Islet precursor cell (in vitro differentiated cells): ENCODE measurements around the gene CRYBB3.

Experiments
- DNase-seq: peaks from one replicate; pipeline ENCODE4 v3.0.0-alpha.2; 2018

CRYBB3 gene

GRCh38 chr22:25199731-25200520 is at the start of gene CRYBB3:
Gene CRYBB3 (plus strand): TSS chr22:25199858. CDS start chr22:25201397, 1,539 bp downstream.
- DNase-seq = no peak

GRCh38 chr22:25153961-25154666 is 45.5 kb upstream of the CRYBB3 start:
- peak; percentile 91 for DNase-seq

- DNase-seq = no peak
Measured at GRCh38 chr22:25154667-25154999, 45.0 kb upstream of the CRYBB3 start.

- DNase-seq = no peak
Measured at GRCh38 chr22:25156736-25157135, 42.9 kb upstream of the CRYBB3 start.

GRCh38 chr22:25159028-25159427 is 40.6 kb upstream of the CRYBB3 start:
- DNase-seq = peak; percentile 81

GRCh38 chr22:25160120-25160996 is 39.3 kb upstream of the CRYBB3 start:
- no peak for DNase-seq

DNA sequence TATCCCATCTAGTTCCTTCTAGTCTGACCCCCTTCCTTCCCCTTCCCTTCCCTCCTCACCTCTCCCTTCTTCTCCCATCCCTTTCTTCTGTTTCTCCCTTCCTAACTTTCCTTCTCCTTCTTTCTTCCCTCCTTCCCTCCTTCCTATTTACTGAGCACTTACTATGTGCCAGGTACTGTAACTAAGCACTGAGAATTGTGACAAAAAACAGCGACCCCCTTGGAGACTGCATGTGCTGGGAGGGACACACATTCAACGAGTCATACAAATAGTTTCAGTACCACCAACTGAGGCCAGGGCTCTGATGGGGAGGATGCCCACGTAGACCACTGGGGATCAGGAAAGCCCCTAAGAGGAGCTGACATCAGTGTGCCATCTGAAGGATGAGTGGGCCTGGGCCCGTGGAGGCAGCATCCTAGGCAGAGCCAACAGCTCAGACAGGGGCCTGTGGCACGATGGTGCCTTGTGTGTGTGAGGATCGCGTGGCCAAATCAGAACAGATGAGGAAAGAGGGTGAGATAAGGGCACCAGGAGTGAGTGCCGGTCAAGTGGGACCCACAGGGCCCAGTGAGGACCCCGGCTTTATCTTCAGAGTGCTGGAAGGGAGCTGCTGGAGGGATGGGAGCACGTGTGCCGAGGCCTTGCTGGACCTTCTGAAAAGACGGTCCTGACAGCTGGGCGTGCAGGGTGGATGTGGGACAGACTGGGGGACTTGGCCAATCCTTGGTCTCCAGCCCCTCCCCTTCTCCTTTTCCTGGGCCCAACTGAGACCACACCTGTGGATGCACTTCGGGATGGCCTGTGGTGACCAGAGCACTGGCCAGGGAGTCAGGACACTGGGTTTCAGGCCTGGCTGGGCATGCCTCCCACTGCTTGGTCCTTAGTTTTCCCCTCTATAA is 38.4 kb upstream of the CRYBB3 start:
- no peak for DNase-seq

DNA sequence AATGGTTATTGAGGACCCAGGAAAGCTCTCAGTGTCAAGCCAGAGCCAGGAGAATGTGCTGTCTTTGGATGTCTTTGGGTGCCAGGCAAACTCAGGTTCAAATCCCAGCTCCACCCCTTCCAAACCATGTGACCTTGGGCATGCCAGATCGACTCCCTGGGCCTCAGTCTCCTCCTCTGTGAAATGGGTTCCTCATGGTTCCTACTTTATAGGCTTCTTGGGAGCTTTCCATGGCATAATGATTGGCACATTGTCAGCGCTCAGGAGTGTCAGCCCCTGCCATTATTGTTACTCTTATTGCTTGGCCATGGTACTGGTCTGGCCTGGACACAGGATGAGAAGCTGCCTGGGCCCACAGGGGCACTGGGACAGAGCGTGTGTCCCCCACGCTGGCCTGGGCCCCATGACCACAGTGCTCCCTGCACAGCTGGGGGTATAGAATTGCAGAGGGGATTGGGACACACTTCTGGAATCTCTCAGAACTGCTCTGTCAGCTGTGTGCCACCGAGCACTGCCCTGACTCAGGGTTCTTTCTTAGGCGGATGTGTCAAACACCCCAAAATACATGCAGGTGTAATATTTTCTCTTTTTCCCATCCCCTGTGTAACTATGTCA is 37.6 kb upstream of the CRYBB3 start:
- no peak for DNase-seq

GRCh38 chr22:25162561-25162960 is 37.1 kb upstream of the CRYBB3 start:
- no peak for DNase-seq

- peak; percentile 54 for DNase-seq
Measured at GRCh38 chr22:25165785-25166184, 33.9 kb upstream of the CRYBB3 start.

- no peak for DNase-seq
Measured at GRCh38 chr22:25166266-25167040, 33.2 kb upstream of the CRYBB3 start.

- no peak for DNase-seq
Measured at GRCh38 chr22:25167082-25167481, 32.6 kb upstream of the CRYBB3 start.

- DNase-seq = peak; percentile 51
Measured at GRCh38 chr22:25167834-25168601, 31.6 kb upstream of the CRYBB3 start.

DNA sequence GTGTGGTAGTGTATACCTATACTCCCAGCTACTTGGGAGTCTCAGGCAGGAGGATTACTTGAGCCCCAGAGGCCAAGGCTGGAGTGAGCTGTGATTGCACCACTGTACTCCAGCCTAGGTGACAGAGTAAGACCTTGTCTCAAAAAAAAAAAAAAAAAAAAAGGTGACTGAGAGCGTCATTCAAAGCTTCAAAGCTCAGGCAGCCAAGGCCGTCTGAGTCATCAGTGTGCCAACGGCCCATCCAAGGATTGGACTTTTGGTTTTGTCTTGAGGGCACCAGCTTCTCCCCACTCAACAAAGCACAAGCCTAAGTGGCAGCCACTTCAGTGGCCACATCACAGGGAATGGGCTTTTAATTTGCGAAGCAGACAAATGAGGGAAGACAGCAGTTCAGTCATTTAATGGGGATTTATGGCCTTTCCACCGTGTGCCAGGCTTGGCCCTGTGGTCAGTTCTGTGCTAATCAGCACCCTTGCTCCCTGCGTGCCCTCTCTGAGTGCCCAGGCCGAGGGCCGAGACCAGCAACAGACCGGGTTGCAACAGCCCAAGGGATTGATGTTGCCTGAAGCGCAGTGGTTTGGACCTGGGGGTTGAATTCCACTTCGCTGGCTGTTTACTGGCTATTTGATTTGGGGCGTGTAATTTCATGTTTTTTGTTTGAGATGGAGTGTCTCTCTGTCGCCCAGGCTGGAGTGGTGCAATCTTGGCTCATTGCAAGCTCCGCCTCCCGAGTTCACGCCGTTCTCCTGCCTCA is 30.2 kb upstream of the CRYBB3 start:
- no peak for DNase-seq

DNA sequence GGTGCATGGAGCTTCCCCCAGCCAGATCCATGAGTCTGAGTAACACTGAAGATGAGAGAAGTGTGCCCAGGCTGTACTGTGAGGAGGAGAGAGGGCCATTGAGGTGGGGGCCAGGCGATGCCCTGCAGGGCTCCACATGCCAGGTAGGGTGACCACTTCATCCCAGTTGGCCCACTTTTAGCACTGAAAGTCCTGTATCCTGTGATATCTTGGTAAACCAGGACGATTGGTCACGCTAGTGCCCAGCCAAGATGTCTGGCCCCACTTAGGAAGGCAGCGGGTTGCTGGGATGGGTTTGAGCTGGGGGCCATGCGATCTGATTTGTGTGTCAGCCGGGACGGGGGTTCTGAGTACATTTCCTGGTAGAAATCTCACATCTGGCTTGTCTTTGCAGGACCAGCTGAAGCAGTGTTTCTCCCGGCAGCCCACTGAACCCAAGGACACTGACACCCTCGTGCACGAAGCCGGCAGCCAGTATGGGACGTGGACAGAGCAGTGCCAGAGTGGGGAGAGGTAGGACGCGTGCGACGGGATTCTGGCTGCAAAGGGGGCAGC is 29.2 kb upstream of the CRYBB3 start:
- no peak for DNase-seq

- DNase-seq = no peak
Measured at GRCh38 chr22:25172153-25172552, 27.5 kb upstream of the CRYBB3 start.

GRCh38 chr22:25174156-25174887 is 25.3 kb upstream of the CRYBB3 start:
- no peak for DNase-seq

- DNase-seq = no peak
Measured at GRCh38 chr22:25174888-25175411, 24.7 kb upstream of the CRYBB3 start.
